ENCODE data around the gene IL25.
"Not testable (repeated sequence)": the region's sequence is repeated elsewhere in the genome, so short reads cannot be mapped to it uniquely, and the experiment has no call there.

The IL25 gene

GRCh38 chr14:23416801-23417200 is 44.2 kb downstream of the IL25 start:
- Histone ChIP-seq H3K9ac (ENCODE audit: low read depth, low read length, poor library complexity) (no peak overlapping the region), H2AK5ac (ENCODE audit: low read depth, low read length) (peak overlapping the region; percentile 81), H2BK120ac (ENCODE audit: low read depth, low read length) (no peak overlapping the region), H2BK15ac (ENCODE audit: low read length) (peak overlapping the region; percentile 55), H2AFZ (ENCODE audit: low read length) (no peak overlapping the region), H3K4me1 (ENCODE audit: control insufficient read depth in 2 of 2, insufficient read depth in 1 of 2, low read depth in 1 of 2, low read length in 2 of 2) (peaks cover 0 to 2% of the 10 kb centered on the region in 2 donors), H3K27ac (replicated peaks; ENCODE audit: low read length) (no peak overlapping the region), H3K18ac (ENCODE audit: low read length) (peak overlapping the region; percentile 13), H3K27me3 (ENCODE audit: control insufficient read depth in 3 of 3, insufficient read depth in 3 of 3, low read depth in 1 of 3, low read length in 3 of 3) (peaks cover 0 to 24% (median 0%) of the 10 kb centered on the region in 3 experiments), H3K4me2 (ENCODE audit: insufficient read depth, low read length, poor library complexity, severe bottlenecking) (no peak overlapping the region), H4K8ac (ENCODE audit: low read depth, low read length) (no peak overlapping the region), H3K9me3 (replicated peaks in 1 of 2; ENCODE audit: control insufficient read depth in 2 of 2, insufficient read depth in 1 of 2, low read depth in 1 of 2, low read length in 2 of 2) (peaks cover 0 to 4% of the 10 kb centered on the region in 2 donors), H3K23ac (ENCODE audit: low read depth, low read length, poor library complexity) (no peak overlapping the region), H3K4ac (ENCODE audit: low read length) (no peak overlapping the region), H2BK12ac (ENCODE audit: low read length) (peak overlapping the region; percentile 0), H2BK5ac (ENCODE audit: low read length) (no peak overlapping the region), H3K4me3 (ENCODE audit: low read length in 2 of 2) (no peak overlapping the region), H3K36me3 (replicated peaks in 1 of 2; ENCODE audit: control insufficient read depth in 2 of 2, insufficient read depth in 2 of 2, low read length in 2 of 2) (no peaks in the 10 kb centered on the region), H4K91ac (ENCODE audit: low read depth, low read length, poor library complexity) (no peak overlapping the region), H3K79me1 (ENCODE audit: low read depth, low read length) (no peaks in the 10 kb centered on the region), H3K14ac (ENCODE audit: low read length) (no peak overlapping the region)
- no peak for DNase-seq (ENCODE audit: low spot score)
- WGBS, 2 donors (ENCODE audit: extremely low coverage in 2 of 2, insufficient read length in 2 of 2, insufficient replicate concordance in 1 of 2): no CpG with 5 or more reads among the region's 11 CpGs

- H3K4ac ChIP-seq (ENCODE audit: low read length); H3K27ac ChIP-seq (replicated peaks; ENCODE audit: low read length); H3K23ac ChIP-seq (ENCODE audit: low read depth, low read length, poor library complexity); H3K36me3 ChIP-seq (replicated peaks in 1 of 2; ENCODE audit: control insufficient read depth in 2 of 2, insufficient read depth in 2 of 2, low read length in 2 of 2); H2BK5ac ChIP-seq (ENCODE audit: low read length); H3K4me3 ChIP-seq (ENCODE audit: low read length in 2 of 2); H4K8ac ChIP-seq (ENCODE audit: low read depth, low read length); H2BK120ac ChIP-seq (ENCODE audit: low read depth, low read length); H2BK15ac ChIP-seq (ENCODE audit: low read length); H3K9ac ChIP-seq (ENCODE audit: low read depth, low read length, poor library complexity); H3K9me3 ChIP-seq (replicated peaks in 1 of 2; ENCODE audit: control insufficient read depth in 2 of 2, insufficient read depth in 1 of 2, low read depth in 1 of 2, low read length in 2 of 2); H3K18ac ChIP-seq (ENCODE audit: low read length); H3K4me1 ChIP-seq (ENCODE audit: control insufficient read depth in 2 of 2, insufficient read depth in 1 of 2, low read depth in 1 of 2, low read length in 2 of 2); H4K91ac ChIP-seq (ENCODE audit: low read depth, low read length, poor library complexity); H3K14ac ChIP-seq (ENCODE audit: low read length); H2AFZ ChIP-seq (ENCODE audit: low read length); DNase-seq (ENCODE audit: low spot score); H3K4me2 ChIP-seq (ENCODE audit: insufficient read depth, low read length, poor library complexity, severe bottlenecking); H3K79me1 ChIP-seq (ENCODE audit: low read depth, low read length): not testable (repeated sequence)
- peaks cover 0 to 24% (median 0%) of the 10 kb centered on the region in 3 experiments for H3K27me3 ChIP-seq (ENCODE audit: control insufficient read depth in 3 of 3, insufficient read depth in 3 of 3, low read depth in 1 of 3, low read length in 3 of 3)
- peak overlapping the region; percentile 63 for H2BK12ac ChIP-seq (ENCODE audit: low read length)
- peak overlapping the region; percentile 81 for H2AK5ac ChIP-seq (ENCODE audit: low read depth, low read length)
- WGBS, 2 donors (ENCODE audit: extremely low coverage in 2 of 2, insufficient read length in 2 of 2, insufficient replicate concordance in 1 of 2): no CpG with 5 or more reads among the region's 12 CpGs
These were observed 44.7 kb downstream of the IL25 start for GRCh38 chr14:23417269-23417668.

- Histone ChIP-seq H3K9me3 (replicated peaks in 1 of 2; ENCODE audit: control insufficient read depth in 2 of 2, insufficient read depth in 1 of 2, low read depth in 1 of 2, low read length in 2 of 2) (peaks cover 0 to 4% of the 10 kb centered on the region in 2 donors), H3K14ac (ENCODE audit: low read length) (peak overlapping the region; percentile 38), H2AK5ac (ENCODE audit: low read depth, low read length) (peak overlapping the region; percentile 84), H4K8ac (ENCODE audit: low read depth, low read length) (no peak overlapping the region), H3K18ac (ENCODE audit: low read length) (no peak overlapping the region), H3K79me1 (ENCODE audit: low read depth, low read length) (no peaks in the 10 kb centered on the region), H4K91ac (ENCODE audit: low read depth, low read length, poor library complexity) (peak overlapping the region; percentile 75), H2AFZ (ENCODE audit: low read length) (no peak overlapping the region), H3K27ac (replicated peaks; ENCODE audit: low read length) (no peak overlapping the region), H3K27me3 (ENCODE audit: control insufficient read depth in 3 of 3, insufficient read depth in 3 of 3, low read depth in 1 of 3, low read length in 3 of 3) (peaks cover 0 to 24% (median 0%) of the 10 kb centered on the region in 3 experiments), H3K4me2 (ENCODE audit: insufficient read depth, low read length, poor library complexity, severe bottlenecking) (no peak overlapping the region), H3K9ac (ENCODE audit: low read depth, low read length, poor library complexity) (no peak overlapping the region), H2BK12ac (ENCODE audit: low read length) (peak overlapping the region; percentile 63), H2BK5ac (ENCODE audit: low read length) (no peak overlapping the region), H3K4ac (ENCODE audit: low read length) (no peak overlapping the region), H2BK15ac (ENCODE audit: low read length) (no peak overlapping the region), H2BK120ac (ENCODE audit: low read depth, low read length) (no peak overlapping the region), H3K4me1 (ENCODE audit: control insufficient read depth in 2 of 2, insufficient read depth in 1 of 2, low read depth in 1 of 2, low read length in 2 of 2) (peaks cover 0 to 2% of the 10 kb centered on the region in 2 donors), H3K4me3 (ENCODE audit: low read length in 2 of 2) (peak overlapping the region in 1 of 2 donors; percentile 39), H3K36me3 (replicated peaks in 1 of 2; ENCODE audit: control insufficient read depth in 2 of 2, insufficient read depth in 2 of 2, low read length in 2 of 2) (no peaks in the 10 kb centered on the region), H3K23ac (ENCODE audit: low read depth, low read length, poor library complexity) (no peak overlapping the region)
- no peak for DNase-seq (ENCODE audit: low spot score)
- WGBS, 2 donors (ENCODE audit: extremely low coverage in 2 of 2, insufficient read length in 2 of 2, insufficient replicate concordance in 1 of 2): no CpG with 5 or more reads among the region's 21 CpGs
These were observed 45.4 kb downstream of the IL25 start for GRCh38 chr14:23418021-23418420.

GRCh38 chr14:23419646-23420045 is 47.0 kb downstream of the IL25 start:
- not testable (repeated sequence) for H2AK5ac ChIP-seq (ENCODE audit: low read depth, low read length); H4K91ac ChIP-seq (ENCODE audit: low read depth, low read length, poor library complexity); H3K4me1 ChIP-seq (ENCODE audit: control insufficient read depth in 2 of 2, insufficient read depth in 1 of 2, low read depth in 1 of 2, low read length in 2 of 2); H3K79me1 ChIP-seq (ENCODE audit: low read depth, low read length); H2BK12ac ChIP-seq (ENCODE audit: low read length); H4K8ac ChIP-seq (ENCODE audit: low read depth, low read length); H3K4me3 ChIP-seq (ENCODE audit: low read length in 2 of 2); H3K36me3 ChIP-seq (replicated peaks in 1 of 2; ENCODE audit: control insufficient read depth in 2 of 2, insufficient read depth in 2 of 2, low read length in 2 of 2); H3K18ac ChIP-seq (ENCODE audit: low read length); H2BK15ac ChIP-seq (ENCODE audit: low read length); H3K14ac ChIP-seq (ENCODE audit: low read length); H2BK120ac ChIP-seq (ENCODE audit: low read depth, low read length); H3K23ac ChIP-seq (ENCODE audit: low read depth, low read length, poor library complexity); H3K9ac ChIP-seq (ENCODE audit: low read depth, low read length, poor library complexity); H3K4me2 ChIP-seq (ENCODE audit: insufficient read depth, low read length, poor library complexity, severe bottlenecking); H2AFZ ChIP-seq (ENCODE audit: low read length); H3K9me3 ChIP-seq (replicated peaks in 1 of 2; ENCODE audit: control insufficient read depth in 2 of 2, insufficient read depth in 1 of 2, low read depth in 1 of 2, low read length in 2 of 2); H2BK5ac ChIP-seq (ENCODE audit: low read length); H3K4ac ChIP-seq (ENCODE audit: low read length); H3K27ac ChIP-seq (replicated peaks; ENCODE audit: low read length); DNase-seq (ENCODE audit: low spot score)
- H3K27me3 ChIP-seq (ENCODE audit: control insufficient read depth in 3 of 3, insufficient read depth in 3 of 3, low read depth in 1 of 3, low read length in 3 of 3): peaks cover 0 to 21% (median 0%) of the 10 kb centered on the region in 3 experiments
- WGBS, 2 donors (ENCODE audit: extremely low coverage in 2 of 2, insufficient read length in 2 of 2, insufficient replicate concordance in 1 of 2): 100% methylated on average over 1 of the region's 17 CpGs; no CpG with 5 or more reads in 1 of the 2 donors
